ENCODE results near the gene PRSS23.

- TF ChIP-seq, protein P1, sequence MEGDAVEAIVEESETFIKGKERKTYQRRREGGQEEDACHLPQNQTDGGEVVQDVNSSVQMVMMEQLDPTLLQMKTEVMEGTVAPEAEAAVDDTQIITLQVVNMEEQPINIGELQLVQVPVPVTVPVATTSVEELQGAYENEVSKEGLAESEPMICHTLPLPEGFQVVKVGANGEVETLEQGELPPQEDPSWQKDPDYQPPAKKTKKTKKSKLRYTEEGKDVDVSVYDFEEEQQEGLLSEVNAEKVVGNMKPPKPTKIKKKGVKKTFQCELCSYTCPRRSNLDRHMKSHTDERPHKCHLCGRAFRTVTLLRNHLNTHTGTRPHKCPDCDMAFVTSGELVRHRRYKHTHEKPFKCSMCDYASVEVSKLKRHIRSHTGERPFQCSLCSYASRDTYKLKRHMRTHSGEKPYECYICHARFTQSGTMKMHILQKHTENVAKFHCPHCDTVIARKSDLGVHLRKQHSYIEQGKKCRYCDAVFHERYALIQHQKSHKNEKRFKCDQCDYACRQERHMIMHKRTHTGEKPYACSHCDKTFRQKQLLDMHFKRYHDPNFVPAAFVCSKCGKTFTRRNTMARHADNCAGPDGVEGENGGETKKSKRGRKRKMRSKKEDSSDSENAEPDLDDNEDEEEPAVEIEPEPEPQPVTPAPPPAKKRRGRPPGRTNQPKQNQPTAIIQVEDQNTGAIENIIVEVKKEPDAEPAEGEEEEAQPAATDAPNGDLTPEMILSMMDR (IDR thresholded peaks at IDR 0.05; ENCODE audit: low read depth, low read length, poor library complexity, severe bottlenecking): no peak
- no peak for TF ChIP-seq EZH2phosphoT487 (IDR thresholded peaks at IDR 0.05; ENCODE audit: borderline replicate concordance, low read length)
Observed at GRCh38 chr11:86803136-86804045, 3.0 kb downstream of the PRSS23 start.
